H1 (cell line): ENCODE results near the gene NRL. TPM values are rescaled to one million over a fixed set of nuclear protein-coding genes. Genes with fewer than 3 reads are reported as not detected.
A peak's percentile ranks its signal among the peaks of the same experiment; 100 is the strongest.

ENCODE experiments used
- CTCF ChIA-PET: fragments of 300-600 bp; sonication (Branson Sonifier 250); formaldehyde crosslinking; loops from one replicate; lab custom pipeline; 2021; ENCODE audit not compliant: partially characterized antibody; lab: Charles Lee
- POLR2A ChIA-PET: fragments of 300-600 bp; sonication (Branson Sonifier 250); formaldehyde crosslinking; loops from one replicate; lab custom pipeline; 2021; ENCODE audit warnings: inconsistent platforms; ENCODE audit not compliant: partially characterized antibody; lab: Charles Lee
- DNase-seq, 2 experiments: peaks; one replicate each; pipeline versions ENCODE4 v3.0.0 to v3.0.0-alpha.2; 2010 to 2022; ENCODE audit warnings: low spot score in 2 of 2, low read depth in 1 of 2, mixed read lengths in 1 of 2
- FAIRE-seq: peaks from 2 replicates; lab custom pipeline; 2011; peaks lifted over from hg19 to GRCh38; lab: Jason Lieb, UNC
- H2AFZ ChIP-seq: 2 replicates; pipeline ENCODE4 v1.8.1; 2012; ENCODE audit warnings: low read length, inconsistent platforms
- H2AK5ac ChIP-seq: 2 replicates; pipeline ENCODE4 v1.6.1; 2013; ENCODE audit warnings: low read depth, low read length
- H2BK120ac ChIP-seq: replicated peaks from 2 replicates; pipeline ENCODE3; 2013; ENCODE audit warnings: low read depth, low read length, inconsistent platforms
- H2BK12ac ChIP-seq: 2 replicates; pipeline ENCODE4 v1.6.1; 2013; ENCODE audit warnings: low read depth, low read length
- H2BK15ac ChIP-seq: 2 replicates; pipeline ENCODE4 v1.6.1; 2013; ENCODE audit warnings: low read length
- H2BK20ac ChIP-seq: 2 replicates; pipeline ENCODE4 v1.6.1; 2013; ENCODE audit warnings: low read length
- H2BK5ac ChIP-seq: 2 replicates; pipeline ENCODE4 v1.6.1; 2013; ENCODE audit warnings: low read depth, low read length
- H3K14ac ChIP-seq: 2 replicates; pipeline ENCODE4 v1.6.1; 2013; ENCODE audit warnings: inconsistent platforms; ENCODE audit not compliant: insufficient read length
- H3K18ac ChIP-seq: 2 replicates; pipeline ENCODE4 v1.6.1; 2013; ENCODE audit warnings: low read length; ENCODE audit errors: extremely low read depth
- H3K23ac ChIP-seq: 2 replicates; pipeline ENCODE4 v1.6.1; 2013; ENCODE audit warnings: inconsistent platforms; ENCODE audit not compliant: insufficient read length
- H3K23me2 ChIP-seq: 2 replicates; pipeline ENCODE4 v1.6.1; 2013; ENCODE audit warnings: low read depth, low read length
- H3K27ac ChIP-seq: 2 replicates; pipeline ENCODE4 v1.6.1; 2011; ENCODE audit warnings: low read depth, low read length, inconsistent platforms
- H3K27me3 ChIP-seq, 4 experiments: replicated peaks in 1 of 4; 1 replicate in 1 of 4; 2 replicates in 3 of 4; pipeline versions ENCODE4 v1.6.1 to v1.8.1; 2011 to 2013; ENCODE audit warnings: low read length in 3 of 4, mild to moderate bottlenecking in 3 of 4, inconsistent platforms in 2 of 4, mixed read lengths in 2 of 4, moderate library complexity in 1 of 4; ENCODE audit not compliant: control insufficient read depth in 3 of 4, insufficient read depth in 3 of 4; ENCODE audit errors: extremely low read depth in 1 of 4
- H3K36me3 ChIP-seq, 4 experiments: 2 replicates each; pipeline versions ENCODE4 v1.6.1 to v1.8.1; 2011 to 2013; ENCODE audit warnings: mild to moderate bottlenecking in 4 of 4, low read length in 3 of 4, moderate library complexity in 2 of 4, control low read depth in 1 of 4, inconsistent platforms in 1 of 4; ENCODE audit not compliant: insufficient read depth in 4 of 4, control insufficient read depth in 2 of 4
- H3K4ac ChIP-seq: replicated peaks from 2 replicates; pipeline ENCODE3; 2013; ENCODE audit warnings: low read length, low read depth, mixed read lengths, inconsistent platforms; ENCODE audit not compliant: insufficient read length
- H3K4me1 ChIP-seq, 4 experiments: replicated peaks in 1 of 4; 1 replicate in 1 of 4; 2 replicates in 3 of 4; pipeline versions ENCODE4 v1.6.1 to v1.8.1; 2011 to 2013; ENCODE audit warnings: low read length in 3 of 4, inconsistent platforms in 2 of 4, mixed read lengths in 1 of 4; ENCODE audit not compliant: insufficient read depth in 4 of 4, control insufficient read depth in 3 of 4
- H3K4me2 ChIP-seq, 2 experiments: 2 replicates each; pipeline versions ENCODE4 v1.6.1 to v1.8.1; 2011 to 2013; ENCODE audit warnings: low read depth in 2 of 2, low read length in 2 of 2, control low read depth in 1 of 2, inconsistent platforms in 1 of 2, mild to moderate bottlenecking in 1 of 2; ENCODE audit not compliant: insufficient read depth in 1 of 2
- H3K4me3 ChIP-seq, 4 experiments: fragments of 200-600, 300-600 bp in 1 of 4; sonication (generic), shearing (Covaris generic), sonication (Bioruptor Twin) in 1 of 4; 2 replicates each; pipeline versions ENCODE4 v1.5.1 to v1.8.1; 2011 to 2016; ENCODE audit warnings: low read length in 4 of 4, low read depth in 3 of 4, control low read depth in 2 of 4, inconsistent platforms in 2 of 4, mild to moderate bottlenecking in 2 of 4, mixed read lengths in 1 of 4, moderate library complexity in 1 of 4; ENCODE audit not compliant: insufficient read depth in 2 of 4; ENCODE audit errors: extremely low read depth in 1 of 4
- H3K56ac ChIP-seq: replicated peaks from 2 replicates; pipeline ENCODE3; 2013; ENCODE audit warnings: low read depth, mild to moderate bottlenecking, mixed read lengths, low read length, inconsistent platforms; ENCODE audit not compliant: insufficient read length
- H3K79me1 ChIP-seq: 2 replicates; pipeline ENCODE4 v1.6.1; 2013; ENCODE audit warnings: low read depth, low read length, control low read depth
- H3K79me2 ChIP-seq, 2 experiments: 2 replicates each; pipeline versions ENCODE4 v1.6.1 to v1.8.1; 2012 to 2013; ENCODE audit warnings: low read length in 2 of 2, mild to moderate bottlenecking in 2 of 2, inconsistent platforms in 1 of 2; ENCODE audit not compliant: insufficient read depth in 2 of 2, control insufficient read depth in 1 of 2
- H3K9ac ChIP-seq, 4 experiments: replicated peaks in 1 of 4; 1 replicate in 1 of 4; 2 replicates in 3 of 4; pipeline versions ENCODE4 v1.6.1 to v1.8.1; 2011 to 2013; ENCODE audit warnings: low read depth in 3 of 4, low read length in 3 of 4, control low read depth in 2 of 4, mild to moderate bottlenecking in 2 of 4, moderate library complexity in 2 of 4, inconsistent platforms in 1 of 4; ENCODE audit errors: extremely low read depth in 1 of 4
- H3K9me3 ChIP-seq, 2 experiments: 2 replicates each; pipeline versions ENCODE4 v1.6.1 to v1.8.1; 2012 to 2013; ENCODE audit warnings: mild to moderate bottlenecking in 2 of 2, moderate library complexity in 2 of 2, control low read depth in 1 of 2, inconsistent platforms in 1 of 2, low read depth in 1 of 2, low read length in 1 of 2, mixed read lengths in 1 of 2; ENCODE audit not compliant: insufficient read depth in 2 of 2
- H4K20me1 ChIP-seq, 2 experiments: replicated peaks in 1 of 2; 2 replicates each; pipeline versions ENCODE3 to v1.8.1; 2011 to 2013; ENCODE audit warnings: inconsistent platforms in 2 of 2, low read length in 2 of 2, mild to moderate bottlenecking in 1 of 2; ENCODE audit not compliant: insufficient read depth in 2 of 2, control insufficient read depth in 1 of 2
- H4K5ac ChIP-seq: 2 replicates; pipeline ENCODE4 v1.6.1; 2013; ENCODE audit warnings: low read length, low read depth, mixed read lengths, inconsistent platforms; ENCODE audit not compliant: insufficient read length
- H4K8ac ChIP-seq: 2 replicates; pipeline ENCODE4 v1.8.0; 2013; ENCODE audit warnings: mild to moderate bottlenecking, moderate library complexity, low read length, inconsistent platforms; ENCODE audit not compliant: insufficient read depth; ENCODE audit errors: extremely low read depth
- H4K91ac ChIP-seq: replicated peaks from 2 replicates; pipeline ENCODE3; 2013; ENCODE audit warnings: low read length, mixed read lengths, inconsistent platforms; ENCODE audit not compliant: insufficient read length
- CREB1 ChIP-seq: IDR thresholded peaks from 2 replicates; pipeline ENCODE4 v1.6.1; 2012; ENCODE audit warnings: inconsistent platforms
- EGR1 ChIP-seq: IDR thresholded peaks from 2 replicates; pipeline ENCODE4 v1.6.1; 2011; ENCODE audit warnings: low read depth, low read length, borderline replicate concordance
- POLR2A ChIP-seq, 2 experiments: IDR thresholded peaks; 1 replicate in 1 of 2; 2 replicates in 1 of 2; pipeline ENCODE4 v1.6.1; 2011; ENCODE audit warnings: low read depth in 2 of 2, low read length in 2 of 2, mild to moderate bottlenecking in 2 of 2; ENCODE audit errors: control extremely low read depth in 1 of 2
- RAD21 ChIP-seq, 2 experiments: IDR thresholded peaks in 1 of 2; conservative IDR thresholded peaks in 1 of 2; 2 replicates each; pipeline ENCODE4 v1.6.1; 2011; ENCODE audit warnings: low read depth in 2 of 2, low read length in 2 of 2, improper control_type of control experiment in 1 of 2, inconsistent platforms in 1 of 2, mild to moderate bottlenecking in 1 of 2, moderate library complexity in 1 of 2
- RFX5 ChIP-seq: IDR thresholded peaks from 2 replicates; pipeline ENCODE4 v1.6.1; 2011; ENCODE audit warnings: low read depth, low read length, improper control_type of control experiment, borderline replicate concordance
- SAP30 ChIP-seq: fragments of 300-600 bp; sonication (generic); IDR thresholded peaks from 2 replicates; pipeline ENCODE4 v1.7.1; 2012; ENCODE audit warnings: low read length, moderate library complexity, mild to moderate bottlenecking, inconsistent platforms; ENCODE audit not compliant: insufficient read depth, insufficient replicate concordance
- WGBS, 2 experiments: shearing (Covaris generic) in 1 of 2; methylation state at CpG; one replicate each; pipeline versions ENCODE4 v1.1.6 to v1.1.7; 2013 to 2015; ENCODE audit warnings: low lambda C conversion rate in 2 of 2, mixed read lengths in 2 of 2, inconsistent platforms in 1 of 2, low coverage in 1 of 2, missing lambda C conversion rate in 1 of 2; ENCODE audit not compliant: insufficient replicate concordance in 2 of 2, insufficient coverage in 1 of 2, insufficient read length in 1 of 2; ENCODE audit errors: extremely low coverage in 1 of 2, missing lambda C conversion rate in 1 of 2; 5-methylcytosine and 5-hydroxymethylcytosine counted together
- polyA plus RNA-seq, 7 experiments: library from polyadenylated mRNA; depleted of rRNA in 3 of 7; stranded (reverse) in 5 of 7; unstranded in 2 of 7; fragments of >200 nt in 5 of 7; fragments of 200-250 nt in 2 of 7; gene quantifications; 1 replicate in 5 of 7; 2 replicates in 1 of 7; 4 replicates in 1 of 7; pipeline versions ENCODE4 v1.2.1 to v1.2.3, GENCODE V29; 2011 to 2013; ENCODE audit warnings: missing spikeins in 2 of 7, mixed read lengths in 2 of 7
- total RNA-seq: library from RNA; stranded (reverse); fragmentation: NEBNext Ultra II Directional; extraction: Animal tissue kit (Norgen Biotek cat#: 25700); gene quantifications from 2 replicates; pipeline ENCODE4 v1.2.1, GENCODE V29; 2021

Gene NRL
- total and polyA plus RNA-seq, 2 of the 8 experiments (the other 6 are each of a cell fraction or from before 2014, with no cell fraction given): 1.1 to 2.2 TPM

GRCh38 chr14:24113379-24113800, 1.4 kb downstream of the NRL start:
- H2BK5ac ChIP-seq: peak overlapping the region; percentile 100; the same call in 1 of the 2 replicates
- H4K91ac ChIP-seq: no peak overlapping the region
- peak overlapping the region; percentile 65; the same call in 1 of the 2 replicates for H3K18ac ChIP-seq
- H3K27ac ChIP-seq: no peak overlapping the region
- H3K9ac ChIP-seq: peak overlapping the region in 3 of 4 experiments; percentile 9 to 49 (median 24); a peak in 5 of 7 replicates
- no peak overlapping the region for H2BK15ac ChIP-seq
- no peaks in the 10 kb centered on the region for H4K20me1 ChIP-seq
- no peak overlapping the region for H3K56ac ChIP-seq
- POLR2A ChIA-PET: interaction anchor here (1.0 to 7.1 kb wide), 14 partner anchors 10 to 125 kb away, joined by 3 to 125 read pairs (median 5); partner anchors contain the start of genes DHRS4L2, EMC9, FITM1 and IPO4
- no peak for DNase-seq
- peaks cover 5 to 12% (median 9%) of the 10 kb centered on the region in 4 experiments; a peak in 6 of 8 replicates for H3K36me3 ChIP-seq
- FAIRE-seq: no peak
- H3K4me2 ChIP-seq: peak overlapping the region; percentile 85 to 91
- H3K27me3 ChIP-seq: no peaks in the 10 kb centered on the region
- H2AFZ ChIP-seq: 0 out of 2 replicates have a peak overlapping the region, but pooled peaks have one; percentile 12
- CTCF ChIA-PET: interaction anchor here (0.6 to 2.7 kb wide), 12 partner anchors 14 to 322 kb away, joined by 3 to 20 read pairs (median 4); partner anchors contain the start of genes IRF9, PCK2 and PSME2
- no peak overlapping the region for H3K4ac ChIP-seq
- H2BK12ac ChIP-seq: no peak overlapping the region
- H3K4me3 ChIP-seq: peak overlapping the region; percentile 68 to 89 (median 76)
- no peak for TF ChIP-seq RAD21 (IDR thresholded peaks at IDR 0.05 in 1 of 2, conservative IDR thresholded peaks at IDR 0.05 in 1 of 2; ENCODE audit: low read depth in 2 of 2, low read length in 2 of 2)
- no peak for TF ChIP-seq SAP30
- no peak for TF ChIP-seq RFX5
- TF ChIP-seq CREB1: no peak
- TF ChIP-seq POLR2A (IDR thresholded peaks at IDR 0.05; ENCODE audit: control extremely low read depth in 1 of 2, low read depth in 2 of 2, low read length in 2 of 2): no peak
- TF ChIP-seq EGR1: no peak
- no peak overlapping the region for H2BK20ac ChIP-seq
- no peak overlapping the region for H2BK120ac ChIP-seq
- H3K14ac ChIP-seq: peak overlapping the region; percentile 8
- peaks cover 5% of the 10 kb centered on the region; the same call in 1 of the 2 replicates for H3K79me1 ChIP-seq
- H3K4me1 ChIP-seq: peaks cover 0 to 4% (median 2%) of the 10 kb centered on the region in 4 experiments; a peak in 5 of 7 replicates
- H3K9me3 ChIP-seq: no peaks in the 10 kb centered on the region
- no peak overlapping the region for H3K23ac ChIP-seq
- peaks cover 0 to 10% of the 10 kb centered on the region in 2 experiments; a peak in 2 of 4 replicates for H3K79me2 ChIP-seq
- WGBS, 2 experiments: 16% methylated on average over 15 of the region's 15 CpGs; no CpG with 5 or more reads in 1 of the 2 experiments
- H2AK5ac ChIP-seq: no peak overlapping the region
- H4K8ac ChIP-seq: no peak overlapping the region; the same call in 1 of the 2 replicates
- H4K5ac ChIP-seq: peak overlapping the region; percentile 28
- peaks cover 7% of the 10 kb centered on the region for H3K23me2 ChIP-seq
